BLaER1 (cell line): ENCODE data around the gene CCL22.
A peak's percentile ranks its signal among the peaks of the same experiment; 100 is the strongest.
"Not testable (repeated sequence)": the region's sequence is repeated elsewhere in the genome, so short reads cannot be mapped to it uniquely, and the experiment has no call there.

ENCODE experiments used
- H3K27ac ChIP-seq: shearing (Covaris generic); formaldehyde crosslinking; 2 replicates; pipeline ENCODE4 v1.8.1; 2022
- H3K27me3 ChIP-seq: shearing (Covaris generic); formaldehyde crosslinking; 2 replicates; pipeline ENCODE4 v1.8.1; 2022
- H3K36me3 ChIP-seq: shearing (Covaris generic); formaldehyde crosslinking; 2 replicates; pipeline ENCODE4 v1.8.1; 2022
- H3K4me1 ChIP-seq: shearing (Covaris generic); formaldehyde crosslinking; 2 replicates; pipeline ENCODE4 v1.8.1; 2022
- H3K4me2 ChIP-seq: shearing (Covaris generic); formaldehyde crosslinking; 2 replicates; pipeline ENCODE4 v1.8.1; 2022
- H3K4me3 ChIP-seq: shearing (Covaris generic); formaldehyde crosslinking; 2 replicates; pipeline ENCODE4 v1.8.1; 2022
- H3K9ac ChIP-seq: shearing (Covaris generic); formaldehyde crosslinking; 2 replicates; pipeline ENCODE4 v1.8.1; 2022
- H3K9me3 ChIP-seq: shearing (Covaris generic); formaldehyde crosslinking; 2 replicates; pipeline ENCODE4 v1.8.1; 2022
- H4K20me1 ChIP-seq: shearing (Covaris generic); formaldehyde crosslinking; 2 replicates; pipeline ENCODE4 v1.8.1; 2022
- Cebpa-rat ChIP-seq: shearing (Covaris generic); IDR thresholded peaks from 2 replicates; pipeline ENCODE4 v1.8.1; 2022

CCL22 gene

DNA sequence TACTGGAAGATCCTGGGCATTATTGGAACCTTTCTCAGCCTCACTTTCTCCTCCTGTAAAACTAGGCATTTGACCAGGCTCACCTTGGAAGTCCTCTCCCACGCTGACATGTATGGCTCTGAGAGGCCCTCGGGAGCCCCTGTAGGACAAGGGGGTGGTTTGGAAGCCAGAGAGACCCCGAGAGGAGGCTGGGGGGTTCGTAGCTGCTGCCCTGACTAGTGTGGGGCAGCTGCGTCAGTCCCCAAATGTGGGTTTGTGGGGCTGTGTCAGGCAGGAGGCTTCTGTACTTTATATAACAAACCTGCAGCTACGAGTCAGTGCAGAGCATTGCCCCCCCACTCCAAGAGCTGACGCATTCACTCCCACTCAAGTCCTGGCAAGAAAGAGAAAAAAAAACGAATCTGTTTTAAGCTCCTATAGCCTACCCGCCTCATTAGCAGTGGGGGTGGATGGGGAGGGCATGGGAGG is 15.5 kb downstream of the CCL22 start:
- Histone ChIP-seq H3K27me3 (no peaks in the 10 kb centered on the region), H3K9ac (no peak overlapping the region), H3K9me3 (no peaks in the 10 kb centered on the region), H3K36me3 (no peaks in the 10 kb centered on the region), H3K4me1 (peaks cover 27% of the 10 kb centered on the region), H3K4me3 (no peak overlapping the region), H4K20me1 (no peaks in the 10 kb centered on the region), H3K27ac (no peak overlapping the region), H3K4me2 (no peak overlapping the region)
- TF ChIP-seq Cebpa-rat: no peak

DNA sequence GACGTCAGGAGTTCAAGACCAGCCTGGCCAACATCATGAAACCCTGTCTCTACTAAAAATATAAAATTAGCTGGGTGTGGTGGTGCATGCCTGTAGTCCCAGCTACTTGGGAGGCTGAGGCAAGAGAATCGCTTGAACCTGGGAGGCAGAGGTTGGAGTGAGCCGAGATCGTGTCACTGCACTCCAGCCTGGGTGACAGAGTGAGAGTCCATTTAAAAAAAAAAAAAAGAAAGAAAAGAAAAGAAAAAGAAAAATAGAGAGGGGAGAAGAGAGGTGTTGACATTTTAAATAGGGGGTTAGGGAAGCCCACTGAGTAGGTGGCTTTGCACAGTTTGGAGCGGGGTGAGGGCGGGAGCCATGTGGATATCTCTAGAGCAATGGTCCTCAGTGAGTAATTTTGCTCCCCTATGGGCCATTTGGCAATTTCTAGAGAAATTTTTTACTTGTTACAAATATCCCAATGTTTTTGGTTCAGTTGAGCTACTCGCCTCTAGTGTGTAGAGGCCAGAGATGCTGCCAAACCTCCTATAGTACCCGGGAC is 16.4 kb downstream of the CCL22 start:
- H4K20me1 ChIP-seq, H3K36me3 ChIP-seq, H3K9me3 ChIP-seq, H3K9ac ChIP-seq, H3K27me3 ChIP-seq, H3K4me2 ChIP-seq, H3K4me3 ChIP-seq, H3K27ac ChIP-seq: not testable (repeated sequence)
- H3K4me1 ChIP-seq: peaks cover 27% of the 10 kb centered on the region

DNA sequence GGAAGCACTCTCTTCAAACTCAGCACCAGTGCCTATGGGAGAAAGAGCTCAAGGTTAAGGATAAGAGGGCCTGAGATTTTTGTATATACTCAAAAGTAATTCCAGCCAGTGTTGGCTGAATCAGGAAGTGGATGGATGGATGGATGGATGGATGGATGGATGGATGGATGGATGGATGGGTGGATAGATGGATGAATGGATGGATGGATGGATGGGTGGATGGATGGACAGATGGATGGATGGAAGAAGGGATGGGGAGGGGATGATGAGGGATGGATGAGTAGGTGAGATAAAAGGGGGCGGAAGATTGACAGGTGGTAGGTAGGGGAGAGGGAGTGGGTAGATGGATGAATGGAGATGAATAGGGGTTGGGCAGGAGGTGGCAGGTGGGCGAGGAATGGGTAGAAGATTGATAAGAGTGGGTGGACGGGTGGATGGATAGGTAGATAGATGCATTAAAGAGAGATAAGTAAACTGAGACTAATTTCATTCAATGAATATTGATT is 17.8 kb downstream of the CCL22 start:
- Histone ChIP-seq H3K27me3 (no peaks in the 10 kb centered on the region), H3K9me3 (no peaks in the 10 kb centered on the region), H3K27ac (no peak overlapping the region), H3K9ac (no peak overlapping the region), H3K4me2 (no peak overlapping the region), H4K20me1 (no peaks in the 10 kb centered on the region), H3K4me1 (peaks cover 32% of the 10 kb centered on the region), H3K4me3 (no peak overlapping the region), H3K36me3 (no peaks in the 10 kb centered on the region)
- no peak for TF ChIP-seq Cebpa-rat

DNA sequence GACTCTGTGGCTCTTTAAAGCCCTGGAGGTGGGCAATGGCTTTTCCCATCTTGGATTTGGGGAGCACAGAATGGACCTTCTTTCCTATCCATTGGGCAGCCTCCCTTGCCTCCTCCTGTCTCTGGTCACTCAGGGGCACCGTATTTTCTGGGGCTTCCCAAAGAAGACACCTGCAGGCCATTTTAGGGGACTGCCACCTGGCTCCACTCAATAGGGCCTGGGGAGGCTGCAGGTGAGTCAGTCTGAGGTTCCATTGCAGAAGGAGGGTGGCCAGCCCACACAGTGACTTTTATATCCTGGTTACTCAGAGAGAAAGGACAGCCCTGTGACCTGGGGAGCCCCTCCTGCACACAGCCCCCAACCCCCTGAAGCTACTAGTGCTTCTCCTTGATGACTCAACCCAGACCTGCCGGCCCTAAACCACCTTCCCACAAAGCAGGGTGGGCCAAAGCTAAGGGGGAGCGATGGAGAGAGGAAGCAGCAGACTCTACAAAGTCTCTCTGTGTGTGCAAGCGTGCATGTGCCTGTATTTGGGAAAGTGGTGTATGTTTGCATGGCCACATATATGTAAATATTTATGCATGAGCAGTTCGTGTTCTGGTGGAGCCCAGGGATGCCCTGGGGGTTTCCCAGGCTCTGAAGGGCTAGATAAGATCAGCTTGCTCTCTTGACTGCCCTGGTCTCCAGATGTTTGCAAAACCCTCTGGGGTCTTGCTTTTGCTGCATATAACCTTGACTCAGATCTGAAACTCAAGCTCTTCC is 18.7 kb downstream of the CCL22 start:
- Histone ChIP-seq H3K9ac (no peak overlapping the region), H3K4me3 (no peak overlapping the region), H3K27ac (no peak overlapping the region), H4K20me1 (no peaks in the 10 kb centered on the region), H3K27me3 (peaks cover 7% of the 10 kb centered on the region), H3K36me3 (no peaks in the 10 kb centered on the region), H3K4me2 (peak overlapping the region; percentile 61), H3K4me1 (peaks cover 39% of the 10 kb centered on the region), H3K9me3 (no peaks in the 10 kb centered on the region)
- no peak for TF ChIP-seq Cebpa-rat

DNA sequence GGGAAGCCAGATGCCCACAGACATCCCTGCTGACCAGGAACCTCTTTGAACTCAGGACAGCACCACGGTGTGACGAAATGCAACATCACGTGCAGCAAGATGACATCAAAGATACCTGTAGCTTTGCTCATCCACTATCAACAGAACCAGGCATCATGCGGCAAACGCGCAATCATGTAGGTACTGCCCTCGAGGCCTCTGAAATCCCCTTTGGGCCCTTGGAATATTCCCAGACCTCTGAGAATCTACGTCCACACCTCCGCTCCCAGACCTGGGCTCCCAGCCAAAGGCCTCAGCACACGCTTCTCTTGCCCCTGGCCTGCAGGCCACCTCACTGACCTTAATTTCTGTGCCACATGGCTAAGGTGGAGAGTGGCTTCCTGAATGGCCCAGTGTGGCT is 21.0 kb downstream of the CCL22 start:
- no peak for TF ChIP-seq Cebpa-rat
- no peak overlapping the region for H3K27ac ChIP-seq

DNA sequence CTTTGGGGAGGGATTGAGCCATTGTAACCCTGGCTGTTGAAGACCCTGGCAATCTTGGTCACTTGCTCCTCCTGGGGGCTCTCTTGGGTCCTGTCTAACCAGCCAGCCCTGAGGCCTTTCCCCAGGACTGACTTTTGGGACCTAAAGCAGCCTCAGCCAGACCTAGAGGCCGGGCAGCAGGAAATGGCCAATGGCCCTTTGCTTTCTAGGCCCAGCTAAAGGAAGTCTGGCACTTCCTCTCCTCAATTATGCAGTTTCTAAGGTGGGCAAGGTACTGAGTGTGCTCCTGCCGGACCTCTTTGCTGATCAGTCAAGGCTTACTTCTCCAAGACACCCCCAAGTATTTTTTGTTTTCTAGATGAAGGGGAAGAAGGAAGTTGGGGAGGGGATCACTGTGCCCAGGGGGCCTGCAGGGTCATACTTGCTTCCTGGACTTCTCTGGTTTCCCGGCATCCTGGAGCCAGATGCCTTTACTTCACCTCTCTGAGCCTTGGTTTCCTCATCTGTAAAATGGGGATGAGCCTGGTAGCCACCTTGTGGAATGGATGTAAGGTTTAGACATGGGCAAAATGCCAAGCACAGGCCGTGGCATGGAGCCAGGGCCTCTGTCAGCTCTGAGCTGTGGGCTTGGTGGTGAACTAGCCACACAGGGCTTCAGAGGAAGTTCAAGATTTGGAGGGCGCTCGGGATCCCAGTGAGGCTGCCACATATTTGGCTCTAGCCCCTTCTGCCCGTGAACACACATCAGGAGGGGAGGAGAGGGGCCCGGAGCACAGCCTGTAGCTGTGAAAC is 22.3 kb downstream of the CCL22 start:
- no peak overlapping the region for H3K4me3 ChIP-seq
- H3K9ac ChIP-seq: no peak overlapping the region
- no peak overlapping the region for H3K27ac ChIP-seq
- H3K9me3 ChIP-seq: no peaks in the 10 kb centered on the region
- no peak for TF ChIP-seq Cebpa-rat
- H3K4me1 ChIP-seq: peaks cover 66% of the 10 kb centered on the region
- H3K27me3 ChIP-seq: peaks cover 15% of the 10 kb centered on the region
- H4K20me1 ChIP-seq: peaks cover 11% of the 10 kb centered on the region; the same call in 1 of the 2 replicates
- no peaks in the 10 kb centered on the region for H3K36me3 ChIP-seq
- H3K4me2 ChIP-seq: peak overlapping the region; percentile 57; the same call in 1 of the 2 replicates

More for the DNA sequence above, 21.0 kb downstream of the CCL22 start:
- Histone ChIP-seq H3K27me3 (peaks cover 15% of the 10 kb centered on the region), H3K4me1 (peaks cover 53% of the 10 kb centered on the region), H3K36me3 (no peaks in the 10 kb centered on the region), H3K4me3 (no peak overlapping the region), H3K4me2 (no peak overlapping the region), H3K9ac (no peak overlapping the region), H3K9me3 (no peaks in the 10 kb centered on the region), H4K20me1 (peaks cover 9% of the 10 kb centered on the region; the same call in 1 of the 2 replicates)

DNA sequence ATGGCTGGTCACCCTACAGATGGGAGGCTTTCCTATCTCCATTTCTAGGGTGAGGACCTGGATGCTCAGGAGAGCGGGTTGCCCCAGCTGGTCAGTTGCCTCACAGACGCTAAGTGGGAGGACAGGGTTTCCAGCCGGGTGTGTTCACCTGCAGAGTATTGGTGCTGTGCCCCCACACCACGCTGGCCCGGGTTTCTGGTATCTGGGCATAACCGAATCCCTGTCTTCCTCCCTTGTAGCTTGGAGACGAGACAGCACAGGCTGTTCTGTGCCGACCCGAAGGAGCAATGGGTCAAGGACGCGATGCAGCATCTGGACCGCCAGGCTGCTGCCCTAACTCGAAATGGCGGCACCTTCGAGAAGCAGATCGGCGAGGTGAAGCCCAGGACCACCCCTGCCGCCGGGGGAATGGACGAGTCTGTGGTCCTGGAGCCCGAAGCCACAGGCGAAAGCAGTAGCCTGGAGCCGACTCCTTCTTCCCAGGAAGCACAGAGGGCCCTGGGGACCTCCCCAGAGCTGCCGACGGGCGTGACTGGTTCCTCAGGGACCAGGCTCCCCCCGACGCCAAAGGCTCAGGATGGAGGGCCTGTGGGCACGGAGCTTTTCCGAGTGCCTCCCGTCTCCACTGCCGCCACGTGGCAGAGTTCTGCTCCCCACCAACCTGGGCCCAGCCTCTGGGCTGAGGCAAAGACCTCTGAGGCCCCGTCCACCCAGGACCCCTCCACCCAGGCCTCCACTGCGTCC is 23.4 kb downstream of the CCL22 start:
- H4K20me1 ChIP-seq: peaks cover 11% of the 10 kb centered on the region; the same call in 1 of the 2 replicates

DNA sequence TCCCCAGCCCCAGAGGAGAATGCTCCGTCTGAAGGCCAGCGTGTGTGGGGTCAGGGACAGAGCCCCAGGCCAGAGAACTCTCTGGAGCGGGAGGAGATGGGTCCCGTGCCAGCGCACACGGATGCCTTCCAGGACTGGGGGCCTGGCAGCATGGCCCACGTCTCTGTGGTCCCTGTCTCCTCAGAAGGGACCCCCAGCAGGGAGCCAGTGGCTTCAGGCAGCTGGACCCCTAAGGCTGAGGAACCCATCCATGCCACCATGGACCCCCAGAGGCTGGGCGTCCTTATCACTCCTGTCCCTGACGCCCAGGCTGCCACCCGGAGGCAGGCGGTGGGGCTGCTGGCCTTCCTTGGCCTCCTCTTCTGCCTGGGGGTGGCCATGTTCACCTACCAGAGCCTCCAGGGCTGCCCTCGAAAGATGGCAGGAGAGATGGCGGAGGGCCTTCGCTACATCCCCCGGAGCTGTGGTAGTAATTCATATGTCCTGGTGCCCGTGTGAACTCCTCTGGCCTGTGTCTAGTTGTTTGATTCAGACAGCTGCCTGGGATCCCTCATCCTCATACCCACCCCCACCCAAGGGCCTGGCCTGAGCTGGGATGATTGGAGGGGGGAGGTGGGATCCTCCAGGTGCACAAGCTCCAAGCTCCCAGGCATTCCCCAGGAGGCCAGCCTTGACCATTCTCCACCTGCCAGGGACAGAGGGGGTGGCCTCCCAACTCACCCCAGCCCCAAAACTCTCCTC is 24.1 kb downstream of the CCL22 start:
- Histone ChIP-seq H3K27me3 (peaks cover 15% of the 10 kb centered on the region), H3K4me3 (no peak overlapping the region), H3K4me1 (peaks cover 77% of the 10 kb centered on the region), H3K9ac (no peak overlapping the region), H3K27ac (no peak overlapping the region), H4K20me1 (peaks cover 11% of the 10 kb centered on the region; the same call in 1 of the 2 replicates), H3K36me3 (no peaks in the 10 kb centered on the region), H3K9me3 (no peaks in the 10 kb centered on the region), H3K4me2 (peak overlapping the region; percentile 57)
- TF ChIP-seq Cebpa-rat: no peak

More for the DNA sequence above, 23.4 kb downstream of the CCL22 start:
- no peaks in the 10 kb centered on the region for H3K9me3 ChIP-seq
- peak overlapping the region; percentile 57 for H3K4me2 ChIP-seq
- H3K4me1 ChIP-seq: peaks cover 77% of the 10 kb centered on the region
- H3K27me3 ChIP-seq: peaks cover 15% of the 10 kb centered on the region
- no peaks in the 10 kb centered on the region for H3K36me3 ChIP-seq
- no peak overlapping the region for H3K9ac ChIP-seq
- no peak overlapping the region for H3K27ac ChIP-seq
- no peak for TF ChIP-seq Cebpa-rat
- no peak overlapping the region for H3K4me3 ChIP-seq
